Lung (tissue), 12 donors: ENCODE data around the gene SUV39H1. TPM values are rescaled to one million over a fixed set of nuclear protein-coding genes. Genes with fewer than 3 reads are reported as not detected.
A peak's percentile ranks its signal among the peaks of the same experiment; 100 is the strongest.

Experiments
- ATAC-seq: fragments of 200-7000 bp; cut with Tn5 transposase; one replicate; pipeline ENCODE4 v1.9.1; 2020; ENCODE audit warnings: moderate number of reproducible peaks; ENCODE audit not compliant: insufficient read depth, low FRiP score
- DNase-seq, 3 donors: peaks; one replicate each; pipeline ENCODE4 v3.0.0-alpha.2; 2013 to 2017
- H3K27ac ChIP-seq, 2 donors: one replicate each; pipeline ENCODE4 v1.5.1; 2013; ENCODE audit warnings: mild to moderate bottlenecking in 2 of 2, moderate library complexity in 2 of 2, control low read depth in 1 of 2, inconsistent platforms in 1 of 2, low read depth in 1 of 2, low read length in 1 of 2
- H3K27me3 ChIP-seq, 3 donors: one replicate each; pipeline ENCODE4 v1.5.1; 2013; ENCODE audit warnings: low read length in 2 of 3; ENCODE audit not compliant: control insufficient read depth in 3 of 3, insufficient read depth in 3 of 3
- H3K36me3 ChIP-seq, 4 donors: one replicate each; pipeline ENCODE4 v1.5.1; 2013; ENCODE audit warnings: low read length in 4 of 4, mild to moderate bottlenecking in 1 of 4, moderate library complexity in 1 of 4; ENCODE audit not compliant: control insufficient read depth in 4 of 4, insufficient read depth in 4 of 4
- H3K4me1 ChIP-seq, 5 donors: one replicate each; pipeline ENCODE4 v1.5.1; 2013; ENCODE audit warnings: low read length in 5 of 5, mild to moderate bottlenecking in 2 of 5, moderate library complexity in 1 of 5; ENCODE audit not compliant: control insufficient read depth in 5 of 5, insufficient read depth in 5 of 5
- H3K4me3 ChIP-seq: one replicate; pipeline ENCODE4 v1.5.1; 2013; ENCODE audit warnings: mild to moderate bottlenecking, control low read depth, moderate library complexity
- H3K9ac ChIP-seq, 2 donors: one replicate each; pipeline ENCODE4 v1.5.1; 2013; ENCODE audit warnings: low read length in 2 of 2, control low read depth in 1 of 2; ENCODE audit not compliant: insufficient read depth in 1 of 2
- H3K9me3 ChIP-seq, 4 donors: one replicate each; pipeline ENCODE4 v1.5.1; 2013; ENCODE audit warnings: low read length in 3 of 4, mild to moderate bottlenecking in 1 of 4, moderate library complexity in 1 of 4; ENCODE audit not compliant: control insufficient read depth in 4 of 4, insufficient read depth in 3 of 4
- WGBS, 2 donors: extraction: QIAGEN DNeasy Blood & Tissue Kit; methylation state at CpG; one replicate each; pipeline ENCODE4 v1.1.7; 2013; 5-methylcytosine and 5-hydroxymethylcytosine counted together
- polyA plus RNA-seq, 2 donors: library from polyadenylated mRNA; stranded (reverse); fragments of 200-250 nt; gene quantifications; one replicate each; pipeline ENCODE4 v1.2.1, GENCODE V29; 2013
- total RNA-seq, 2 donors: library from RNA; depleted of rRNA in 1 of 2; stranded (reverse); fragments of >200 nt in 1 of 2; gene quantifications; one replicate each; pipeline ENCODE4 v1.2.1, GENCODE V29; 2014 to 2021
- TF ChIP-seq, protein P1 (sequence below): IDR thresholded peaks from 2 replicates; pipeline ENCODE4 v1.5.1; 2012; ENCODE audit warnings: mild to moderate bottlenecking; ENCODE audit errors: control extremely low read depth, extremely low read depth
- donor health status: control.
- donor health status: control.
- donor health status: Bipolar disorder and iron deficiency.
- donor health status: healthy.
- donor health status: DM: yes; HTN: yes; CAD: no.

SUV39H1 gene
- total and polyA plus RNA-seq, 4 donors: 2.4 to 6.8 (median 4.1) TPM

DNA sequence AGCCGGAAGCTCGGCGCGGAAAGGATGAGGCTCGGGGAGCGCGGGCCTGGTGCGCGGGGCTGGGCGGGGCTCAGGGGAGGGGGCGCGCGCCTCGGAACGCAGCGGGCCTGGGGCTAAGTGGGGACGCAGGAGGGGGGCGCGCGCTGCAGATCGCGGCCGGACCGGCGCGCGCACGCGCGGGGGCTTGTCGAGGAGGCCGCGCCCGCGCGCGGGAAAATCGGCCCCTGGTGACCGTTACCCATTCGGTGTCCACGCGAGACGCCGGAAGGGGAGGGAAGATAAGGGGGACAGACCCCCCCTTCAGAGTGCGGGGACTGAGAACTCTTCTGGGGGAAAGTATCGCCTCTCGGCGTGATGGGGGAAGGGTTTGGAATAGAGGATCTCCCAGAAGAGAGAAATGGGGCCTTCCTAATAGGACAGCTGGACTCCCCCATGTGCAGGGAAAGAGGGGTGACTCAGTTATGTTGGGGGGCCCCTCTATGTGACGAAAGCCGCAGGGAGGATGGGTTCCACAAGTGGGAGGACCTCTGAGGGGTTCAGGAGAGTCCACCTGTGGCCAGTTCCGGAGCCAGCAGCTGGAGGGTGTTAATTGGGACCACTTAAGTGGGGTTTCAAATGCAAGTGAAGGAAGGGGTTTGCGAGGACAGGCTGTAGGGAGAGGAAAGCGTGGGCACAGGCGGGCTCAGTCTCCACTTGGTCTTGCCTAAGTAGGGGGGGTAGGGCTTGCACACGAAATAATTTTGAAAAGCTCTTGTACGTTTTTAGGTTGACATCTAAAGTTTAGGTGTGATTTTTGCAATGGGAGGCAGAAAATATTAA is 584 bp downstream of the SUV39H1 start:
- Histone ChIP-seq H3K27ac (peak overlapping the region; percentile 32 to 63), H3K4me3 (peak overlapping the region; percentile 53), H3K9me3 (no peaks in the 10 kb centered on the region), H3K4me1 (peaks cover 0 to 15% (median 0%) of the 10 kb centered on the region in 5 donors), H3K9ac (peak overlapping the region in 1 of 2 donors; percentile 11), H3K36me3 (peaks cover 6 to 11% (median 9%) of the 10 kb centered on the region in 4 donors), H3K27me3 (peaks cover 0 to 11% (median 0%) of the 10 kb centered on the region in 3 donors)
- peak; percentile 12 for ATAC-seq
- TF ChIP-seq, protein P1, sequence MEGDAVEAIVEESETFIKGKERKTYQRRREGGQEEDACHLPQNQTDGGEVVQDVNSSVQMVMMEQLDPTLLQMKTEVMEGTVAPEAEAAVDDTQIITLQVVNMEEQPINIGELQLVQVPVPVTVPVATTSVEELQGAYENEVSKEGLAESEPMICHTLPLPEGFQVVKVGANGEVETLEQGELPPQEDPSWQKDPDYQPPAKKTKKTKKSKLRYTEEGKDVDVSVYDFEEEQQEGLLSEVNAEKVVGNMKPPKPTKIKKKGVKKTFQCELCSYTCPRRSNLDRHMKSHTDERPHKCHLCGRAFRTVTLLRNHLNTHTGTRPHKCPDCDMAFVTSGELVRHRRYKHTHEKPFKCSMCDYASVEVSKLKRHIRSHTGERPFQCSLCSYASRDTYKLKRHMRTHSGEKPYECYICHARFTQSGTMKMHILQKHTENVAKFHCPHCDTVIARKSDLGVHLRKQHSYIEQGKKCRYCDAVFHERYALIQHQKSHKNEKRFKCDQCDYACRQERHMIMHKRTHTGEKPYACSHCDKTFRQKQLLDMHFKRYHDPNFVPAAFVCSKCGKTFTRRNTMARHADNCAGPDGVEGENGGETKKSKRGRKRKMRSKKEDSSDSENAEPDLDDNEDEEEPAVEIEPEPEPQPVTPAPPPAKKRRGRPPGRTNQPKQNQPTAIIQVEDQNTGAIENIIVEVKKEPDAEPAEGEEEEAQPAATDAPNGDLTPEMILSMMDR: no peak
- 2 to 33% methylated on average over 17 to 56 of the region's 56 CpGs for WGBS, 2 donors
- peak; percentile 58 to 71 (median 68) for DNase-seq

DNA sequence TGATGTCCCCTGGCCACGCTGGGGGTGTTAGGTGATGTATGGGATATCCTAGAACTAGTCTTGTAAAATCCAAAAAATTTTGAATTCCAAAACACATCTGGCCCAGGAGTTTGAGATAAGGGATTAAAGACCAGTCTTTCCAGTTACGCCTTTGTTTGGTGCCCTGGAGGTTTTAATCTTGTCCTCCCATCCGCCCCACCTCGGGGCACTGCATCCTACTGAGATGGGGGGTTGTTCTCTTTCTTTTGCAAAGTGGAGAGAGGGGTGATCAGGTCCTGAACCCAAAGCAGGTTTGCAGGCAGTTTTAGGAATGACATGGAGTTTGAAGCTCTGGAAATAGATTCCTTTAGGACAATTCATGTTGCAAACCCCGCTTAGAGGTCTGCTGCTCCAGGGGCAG is 1.8 kb downstream of the SUV39H1 start:
- WGBS, 2 donors: 83 to 97% methylated on average over 5 of the region's 5 CpGs
- DNase-seq (no peak), ATAC-seq (no peak)
- H3K9ac ChIP-seq: no peak overlapping the region
- H3K27ac ChIP-seq: no peak overlapping the region
- H3K36me3 ChIP-seq: peaks cover 6 to 11% (median 9%) of the 10 kb centered on the region in 4 donors
- peaks cover 0 to 7% (median 0%) of the 10 kb centered on the region in 3 donors for H3K27me3 ChIP-seq
- H3K4me1 ChIP-seq: peaks cover 0 to 15% (median 0%) of the 10 kb centered on the region in 5 donors
- TF ChIP-seq, protein P1: no peak
- H3K9me3 ChIP-seq: no peaks in the 10 kb centered on the region
- H3K4me3 ChIP-seq: no peak overlapping the region

DNA sequence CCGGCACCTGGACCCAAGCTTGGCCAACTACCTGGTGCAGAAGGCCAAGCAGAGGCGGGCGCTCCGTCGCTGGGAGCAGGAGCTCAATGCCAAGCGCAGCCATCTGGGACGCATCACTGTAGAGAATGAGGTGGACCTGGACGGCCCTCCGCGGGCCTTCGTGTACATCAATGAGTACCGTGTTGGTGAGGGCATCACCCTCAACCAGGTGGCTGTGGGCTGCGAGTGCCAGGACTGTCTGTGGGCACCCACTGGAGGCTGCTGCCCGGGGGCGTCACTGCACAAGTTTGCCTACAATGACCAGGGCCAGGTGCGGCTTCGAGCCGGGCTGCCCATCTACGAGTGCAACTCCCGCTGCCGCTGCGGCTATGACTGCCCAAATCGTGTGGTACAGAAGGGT is 3.7 kb downstream of the SUV39H1 start:
- ATAC-seq (no peak), DNase-seq (no peak)
- Histone ChIP-seq H3K4me3 (no peak overlapping the region), H3K27me3 (no peaks in the 10 kb centered on the region), H3K4me1 (peaks cover 0 to 9% (median 0%) of the 10 kb centered on the region in 5 donors), H3K9me3 (no peaks in the 10 kb centered on the region), H3K27ac (no peak overlapping the region), H3K9ac (no peak overlapping the region), H3K36me3 (peaks cover 6 to 11% (median 9%) of the 10 kb centered on the region in 4 donors)
- TF ChIP-seq, protein P1: no peak
- WGBS, 2 donors: 94 to 97% methylated on average over 22 to 23 of the region's 23 CpGs
